K562 (cell line): ENCODE measurements around the gene CPLANE2. TPM values are rescaled to one million over a fixed set of nuclear protein-coding genes. Genes with fewer than 3 reads are reported as not detected.
A peak's percentile ranks its signal among the peaks of the same experiment; 100 is the strongest.

ENCODE experiments used
- CREB1 ChIP-seq, 2 experiments: sonication (generic) in 1 of 2; formaldehyde crosslinking in 1 of 2; IDR thresholded peaks; 2 replicates each; pipeline versions ENCODE4 v1.6.1 to v1.8.0; 2012 to 2022; ENCODE audit warnings: inconsistent platforms in 1 of 2, mild to moderate bottlenecking in 1 of 2, missing genetic modification reagents in 1 of 2, moderate library complexity in 1 of 2
- ERF ChIP-seq: fragments of 450-650 bp; formaldehyde crosslinking; IDR thresholded peaks from 2 replicates; pipeline ENCODE4 v1.4.0; 2020; ENCODE audit warnings: mild to moderate bottlenecking, mixed read lengths
- EZH2 ChIP-seq: IDR thresholded peaks from 2 replicates; pipeline ENCODE4 v1.6.1; 2012; ENCODE audit warnings: low read depth, mild to moderate bottlenecking, inconsistent platforms, low read length, borderline replicate concordance
- HDGF ChIP-seq: fragments of 450-650 bp; IDR thresholded peaks from 2 replicates; pipeline ENCODE4 v1.6.1; 2016
- MYNN ChIP-seq, 2 experiments: sonication (generic); formaldehyde crosslinking in 1 of 2; IDR thresholded peaks; 2 replicates each; pipeline versions ENCODE4 v1.5.0 to v1.6.1; 2016 to 2020; ENCODE audit warnings: antibody characterized with exemption in 1 of 2, missing genetic modification reagents in 1 of 2
- NR1H2 ChIP-seq: sonication (generic); formaldehyde crosslinking; IDR thresholded peaks from 2 replicates; pipeline ENCODE4 v1.4.0; 2020; ENCODE audit warnings: mild to moderate bottlenecking, missing genetic modification reagents
- PHF21A ChIP-seq: fragments of 450-650 bp; IDR thresholded peaks from 2 replicates; pipeline ENCODE4 v1.6.1; 2017; ENCODE audit warnings: low read depth, borderline replicate concordance
- POLR2H ChIP-seq: IDR thresholded peaks from 2 replicates; pipeline ENCODE4 v1.6.1; 2016; ENCODE audit warnings: missing genetic modification characterization, low read depth, mild to moderate bottlenecking, control low read depth, missing compliant biosample characterization, moderate library complexity
- RFX1 ChIP-seq: fragments of 450-650 bp; IDR thresholded peaks from 2 replicates; pipeline ENCODE4 v1.6.1; 2016; ENCODE audit warnings: mild to moderate bottlenecking, moderate library complexity
- RFX7 ChIP-seq: fragments of 250-450 bp; sonication (Bioruptor Pico); IDR thresholded peaks from 2 replicates; pipeline ENCODE4 v1.5.1; 2021; ENCODE audit warnings: mild to moderate bottlenecking
- TCF3 ChIP-seq: sonication (generic); formaldehyde crosslinking; IDR thresholded peaks from 2 replicates; pipeline ENCODE4 v1.4.0; 2020; ENCODE audit warnings: mild to moderate bottlenecking, missing genetic modification reagents
- ZNF586 ChIP-seq: fragments of 450-650 bp; formaldehyde crosslinking; conservative IDR thresholded peaks from 2 replicates; pipeline ENCODE4 v1.4.0; 2020; ENCODE audit warnings: mild to moderate bottlenecking, moderate library complexity
- polyA plus RNA-seq, 8 experiments: library from polyadenylated mRNA; depleted of rRNA in 4 of 8; stranded (reverse) in 5 of 8; unstranded in 3 of 8; fragments of >200 nt; fragmentation: Nextera tagmentation in 2 of 8; fragmentation: Illumina TruSeq in 1 of 8; extraction: Ambion mirVana in 2 of 8; extraction: Trizol in 1 of 8; gene quantifications; 2 replicates each; pipeline versions ENCODE4 v1.2.1 to v1.2.3, GENCODE V29; 2011 to 2014; ENCODE audit warnings: inconsistent platforms in 1 of 8, missing spikeins in 1 of 8
- total RNA-seq, 7 experiments: library from RNA; depleted of rRNA in 6 of 7; stranded (reverse); fragments of >200 nt in 6 of 7; fragmentation: Illumina TruSeq in 2 of 7; extraction: Trizol in 2 of 7; gene quantifications; 2 replicates each; pipeline versions ENCODE4 v1.2.1 to v1.2.3, GENCODE V29; 2011 to 2021; ENCODE audit warnings: low replicate concordance in 1 of 7
- TF ChIP-seq, protein P1 (sequence below): fragments of 250-450 bp; sonication (Bioruptor Pico); IDR thresholded peaks from 2 replicates; pipeline ENCODE4 v1.5.0; 2020; ENCODE audit warnings: mild to moderate bottlenecking, borderline replicate concordance
- TF ChIP-seq, protein P2 (sequence below), 2 experiments: fragments of 450-650 bp; formaldehyde crosslinking in 1 of 2; IDR thresholded peaks; 2 replicates each; pipeline versions ENCODE4 v1.4.0 to v1.6.1; 2014 to 2020; ENCODE audit warnings: mild to moderate bottlenecking in 2 of 2, borderline replicate concordance in 1 of 2, low read depth in 1 of 2
- TF ChIP-seq, protein P3 (sequence below): fragments of 450-650 bp; IDR thresholded peaks from 2 replicates; pipeline ENCODE4 v1.6.1; 2016; ENCODE audit warnings: missing biosample characterization, missing genetic modification characterization

The CPLANE2 gene
- total and polyA plus RNA-seq, 9 of the 15 experiments (the other 6 are each of a cell fraction or from before 2014, with no cell fraction given): 0.17 to 20.9 (median 8.1) TPM

DNA sequence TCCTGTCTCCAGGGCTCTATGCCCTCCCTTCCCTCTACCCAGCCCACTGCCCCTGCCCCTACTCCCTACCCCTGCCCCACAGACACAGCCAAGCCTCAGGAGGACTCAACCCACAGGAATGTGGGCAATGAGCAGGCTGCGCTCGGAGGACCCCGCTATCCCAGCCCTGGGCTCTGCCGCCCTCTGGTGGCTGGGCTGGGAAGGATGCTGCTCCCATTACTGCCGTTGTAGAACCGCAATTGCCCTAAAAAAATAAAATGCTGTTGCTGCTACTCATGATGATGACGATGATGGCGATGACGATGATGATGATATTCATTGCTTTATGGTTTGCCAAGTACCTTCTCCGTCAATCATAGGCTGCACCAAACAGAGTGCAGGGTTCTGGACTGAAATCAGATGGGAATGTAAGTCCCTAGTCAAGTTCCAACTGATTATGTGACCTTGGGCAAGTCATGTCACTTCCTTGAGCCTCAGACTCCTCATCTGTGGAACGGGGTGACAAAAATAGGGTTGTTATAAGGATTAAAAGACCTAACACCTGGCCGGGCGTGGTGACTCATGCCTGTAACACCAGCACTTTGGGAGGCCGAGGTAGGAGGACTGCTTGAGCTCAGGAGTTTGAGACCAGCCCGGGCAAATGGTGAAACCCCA lies 49.1 kb downstream of the CPLANE2 start (continued):
- TF ChIP-seq, protein P1, sequence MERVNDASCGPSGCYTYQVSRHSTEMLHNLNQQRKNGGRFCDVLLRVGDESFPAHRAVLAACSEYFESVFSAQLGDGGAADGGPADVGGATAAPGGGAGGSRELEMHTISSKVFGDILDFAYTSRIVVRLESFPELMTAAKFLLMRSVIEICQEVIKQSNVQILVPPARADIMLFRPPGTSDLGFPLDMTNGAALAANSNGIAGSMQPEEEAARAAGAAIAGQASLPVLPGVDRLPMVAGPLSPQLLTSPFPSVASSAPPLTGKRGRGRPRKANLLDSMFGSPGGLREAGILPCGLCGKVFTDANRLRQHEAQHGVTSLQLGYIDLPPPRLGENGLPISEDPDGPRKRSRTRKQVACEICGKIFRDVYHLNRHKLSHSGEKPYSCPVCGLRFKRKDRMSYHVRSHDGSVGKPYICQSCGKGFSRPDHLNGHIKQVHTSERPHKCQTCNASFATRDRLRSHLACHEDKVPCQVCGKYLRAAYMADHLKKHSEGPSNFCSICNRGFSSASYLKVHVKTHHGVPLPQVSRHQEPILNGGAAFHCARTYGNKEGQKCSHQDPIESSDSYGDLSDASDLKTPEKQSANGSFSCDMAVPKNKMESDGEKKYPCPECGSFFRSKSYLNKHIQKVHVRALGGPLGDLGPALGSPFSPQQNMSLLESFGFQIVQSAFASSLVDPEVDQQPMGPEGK: no peak
- TF ChIP-seq TCF3 (CRISPR knock-in tag) (no peak), CREB1 (IDR thresholded peaks at IDR 0.05) (peak; percentile 69; the same call in 1 of the 2 replicates), CREB1 (CRISPR knock-in tag; IDR thresholded peaks at IDR 0.05) (0 out of 2 replicates have a peak, but pooled peaks have one; percentile 34), MYNN (IDR thresholded peaks at IDR 0.05) (peak; percentile 70), MYNN (CRISPR knock-in tag; IDR thresholded peaks at IDR 0.05) (no peak), RFX1 (no peak), NR1H2 (CRISPR knock-in tag) (no peak), EZH2 (no peak), ZNF586 (CRISPR knock-in tag) (no peak), PHF21A (no peak), HDGF (peak; percentile 88), POLR2H (tag) (no peak), RFX7 (CRISPR knock-in tag) (no peak), ERF (CRISPR knock-in tag) (no peak)
- TF ChIP-seq, protein P2, sequence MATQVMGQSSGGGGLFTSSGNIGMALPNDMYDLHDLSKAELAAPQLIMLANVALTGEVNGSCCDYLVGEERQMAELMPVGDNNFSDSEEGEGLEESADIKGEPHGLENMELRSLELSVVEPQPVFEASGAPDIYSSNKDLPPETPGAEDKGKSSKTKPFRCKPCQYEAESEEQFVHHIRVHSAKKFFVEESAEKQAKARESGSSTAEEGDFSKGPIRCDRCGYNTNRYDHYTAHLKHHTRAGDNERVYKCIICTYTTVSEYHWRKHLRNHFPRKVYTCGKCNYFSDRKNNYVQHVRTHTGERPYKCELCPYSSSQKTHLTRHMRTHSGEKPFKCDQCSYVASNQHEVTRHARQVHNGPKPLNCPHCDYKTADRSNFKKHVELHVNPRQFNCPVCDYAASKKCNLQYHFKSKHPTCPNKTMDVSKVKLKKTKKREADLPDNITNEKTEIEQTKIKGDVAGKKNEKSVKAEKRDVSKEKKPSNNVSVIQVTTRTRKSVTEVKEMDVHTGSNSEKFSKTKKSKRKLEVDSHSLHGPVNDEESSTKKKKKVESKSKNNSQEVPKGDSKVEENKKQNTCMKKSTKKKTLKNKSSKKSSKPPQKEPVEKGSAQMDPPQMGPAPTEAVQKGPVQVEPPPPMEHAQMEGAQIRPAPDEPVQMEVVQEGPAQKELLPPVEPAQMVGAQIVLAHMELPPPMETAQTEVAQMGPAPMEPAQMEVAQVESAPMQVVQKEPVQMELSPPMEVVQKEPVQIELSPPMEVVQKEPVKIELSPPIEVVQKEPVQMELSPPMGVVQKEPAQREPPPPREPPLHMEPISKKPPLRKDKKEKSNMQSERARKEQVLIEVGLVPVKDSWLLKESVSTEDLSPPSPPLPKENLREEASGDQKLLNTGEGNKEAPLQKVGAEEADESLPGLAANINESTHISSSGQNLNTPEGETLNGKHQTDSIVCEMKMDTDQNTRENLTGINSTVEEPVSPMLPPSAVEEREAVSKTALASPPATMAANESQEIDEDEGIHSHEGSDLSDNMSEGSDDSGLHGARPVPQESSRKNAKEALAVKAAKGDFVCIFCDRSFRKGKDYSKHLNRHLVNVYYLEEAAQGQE (IDR thresholded peaks at IDR 0.05; ENCODE audit: borderline replicate concordance): peak; percentile 98
- TF ChIP-seq, protein P2 (CRISPR knock-in tag; IDR thresholded peaks at IDR 0.05; ENCODE audit: low read depth): no peak
- TF ChIP-seq, protein P3, sequence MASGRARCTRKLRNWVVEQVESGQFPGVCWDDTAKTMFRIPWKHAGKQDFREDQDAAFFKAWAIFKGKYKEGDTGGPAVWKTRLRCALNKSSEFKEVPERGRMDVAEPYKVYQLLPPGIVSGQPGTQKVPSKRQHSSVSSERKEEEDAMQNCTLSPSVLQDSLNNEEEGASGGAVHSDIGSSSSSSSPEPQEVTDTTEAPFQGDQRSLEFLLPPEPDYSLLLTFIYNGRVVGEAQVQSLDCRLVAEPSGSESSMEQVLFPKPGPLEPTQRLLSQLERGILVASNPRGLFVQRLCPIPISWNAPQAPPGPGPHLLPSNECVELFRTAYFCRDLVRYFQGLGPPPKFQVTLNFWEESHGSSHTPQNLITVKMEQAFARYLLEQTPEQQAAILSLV (tag): no peak
